ENCODE data around the gene CDC42EP2. TPM values are rescaled to one million over a fixed set of nuclear protein-coding genes. Genes with fewer than 3 reads are reported as not detected.

Gene CDC42EP2
- total and polyA plus RNA-seq, 2 of the 13 experiments (the other 11 are each of a cell fraction or from before 2014, with no cell fraction given) = 2.3 to 7.1 TPM

- TF ChIP-seq ZNF766 (CRISPR knock-in tag; IDR thresholded peaks at IDR 0.05; ENCODE audit: borderline replicate concordance) (0 out of 2 replicates have a peak, but pooled peaks have one; percentile 39), ZNF550 (CRISPR knock-in tag; IDR thresholded peaks at IDR 0.05; ENCODE audit: borderline replicate concordance) (no peak), RBAK (CRISPR knock-in tag; IDR thresholded peaks at IDR 0.05) (no peak), CHCHD3 (CRISPR knock-in tag; IDR thresholded peaks at IDR 0.05) (no peak), MTA3 (CRISPR knock-in tag; IDR thresholded peaks at IDR 0.05) (no peak), KDM5B (CRISPR knock-in tag; IDR thresholded peaks at IDR 0.05; ENCODE audit: borderline replicate concordance) (no peak; the same call in none of the 2 replicates), MATR3 (CRISPR knock-in tag; IDR thresholded peaks at IDR 0.05) (no peak), STAT5B (CRISPR knock-in tag; IDR thresholded peaks at IDR 0.05) (no peak), ZBTB8A (CRISPR knock-in tag; IDR thresholded peaks at IDR 0.05; ENCODE audit: borderline replicate concordance, low read depth) (no peak), ZNF350 (CRISPR knock-in tag; IDR thresholded peaks at IDR 0.05; ENCODE audit: borderline replicate concordance, low read depth) (peak; percentile 68; the same call in 1 of the 2 replicates), NFE2L1 (CRISPR knock-in tag; IDR thresholded peaks at IDR 0.05; ENCODE audit: borderline replicate concordance) (no peak), FOXK1 (CRISPR knock-in tag; IDR thresholded peaks at IDR 0.05; ENCODE audit: borderline replicate concordance, low read depth) (no peak), ZNF496 (CRISPR knock-in tag; IDR thresholded peaks at IDR 0.05; ENCODE audit: insufficient replicate concordance) (no peak), ZNF687 (CRISPR knock-in tag; IDR thresholded peaks at IDR 0.05) (peak; percentile 75), PATZ1 (CRISPR knock-in tag; IDR thresholded peaks at IDR 0.05) (peak; percentile 86)
- TF ChIP-seq, protein P1, sequence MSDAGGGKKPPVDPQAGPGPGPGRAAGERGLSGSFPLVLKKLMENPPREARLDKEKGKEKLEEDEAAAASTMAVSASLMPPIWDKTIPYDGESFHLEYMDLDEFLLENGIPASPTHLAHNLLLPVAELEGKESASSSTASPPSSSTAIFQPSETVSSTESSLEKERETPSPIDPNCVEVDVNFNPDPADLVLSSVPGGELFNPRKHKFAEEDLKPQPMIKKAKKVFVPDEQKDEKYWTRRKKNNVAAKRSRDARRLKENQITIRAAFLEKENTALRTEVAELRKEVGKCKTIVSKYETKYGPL (CRISPR knock-in tag; IDR thresholded peaks at IDR 0.05) = no peak
- TF ChIP-seq, protein P2, sequence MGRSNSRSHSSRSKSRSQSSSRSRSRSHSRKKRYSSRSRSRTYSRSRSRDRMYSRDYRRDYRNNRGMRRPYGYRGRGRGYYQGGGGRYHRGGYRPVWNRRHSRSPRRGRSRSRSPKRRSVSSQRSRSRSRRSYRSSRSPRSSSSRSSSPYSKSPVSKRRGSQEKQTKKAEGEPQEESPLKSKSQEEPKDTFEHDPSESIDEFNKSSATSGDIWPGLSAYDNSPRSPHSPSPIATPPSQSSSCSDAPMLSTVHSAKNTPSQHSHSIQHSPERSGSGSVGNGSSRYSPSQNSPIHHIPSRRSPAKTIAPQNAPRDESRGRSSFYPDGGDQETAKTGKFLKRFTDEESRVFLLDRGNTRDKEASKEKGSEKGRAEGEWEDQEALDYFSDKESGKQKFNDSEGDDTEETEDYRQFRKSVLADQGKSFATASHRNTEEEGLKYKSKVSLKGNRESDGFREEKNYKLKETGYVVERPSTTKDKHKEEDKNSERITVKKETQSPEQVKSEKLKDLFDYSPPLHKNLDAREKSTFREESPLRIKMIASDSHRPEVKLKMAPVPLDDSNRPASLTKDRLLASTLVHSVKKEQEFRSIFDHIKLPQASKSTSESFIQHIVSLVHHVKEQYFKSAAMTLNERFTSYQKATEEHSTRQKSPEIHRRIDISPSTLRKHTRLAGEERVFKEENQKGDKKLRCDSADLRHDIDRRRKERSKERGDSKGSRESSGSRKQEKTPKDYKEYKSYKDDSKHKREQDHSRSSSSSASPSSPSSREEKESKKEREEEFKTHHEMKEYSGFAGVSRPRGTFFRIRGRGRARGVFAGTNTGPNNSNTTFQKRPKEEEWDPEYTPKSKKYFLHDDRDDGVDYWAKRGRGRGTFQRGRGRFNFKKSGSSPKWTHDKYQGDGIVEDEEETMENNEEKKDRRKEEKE (IDR thresholded peaks at IDR 0.05) = no peak
Measured at GRCh38 chr11:65315204-65315865, 669 bp downstream of the CDC42EP2 start (continued).
